GM23338 (cell line): ENCODE measurements around the gene FARSA. TPM values are rescaled to one million over a fixed set of nuclear protein-coding genes. Genes with fewer than 3 reads are reported as not detected.
"Not testable (repeated sequence)": the region's sequence is repeated elsewhere in the genome, so short reads cannot be mapped to it uniquely, and the experiment has no call there.

Source experiments
- ATAC-seq: fragments of 200-7000 bp; cut with Tn5 transposase; 3 replicates; pipeline ENCODE4 v1.9.1; 2020
- DNase-seq: peaks from one replicate; pipeline ENCODE4 v3.0.0-alpha.2; 2015; ENCODE audit warnings: low spot score
- H2AFZ ChIP-seq: fragments of 200-600 bp; sonication (generic); 2 replicates; pipeline ENCODE4 v1.8.0; 2016; ENCODE audit warnings: antibody characterized with exemption, mild to moderate bottlenecking, moderate library complexity
- H3F3A ChIP-seq: fragments of 200-600 bp; sonication (generic); replicated peaks from 2 replicates; pipeline ENCODE4 v1.8.0; 2017; ENCODE audit warnings: antibody characterized with exemption, mixed run types, low read depth
- H3K27ac ChIP-seq: fragments of 200-600 bp; sonication (generic); 2 replicates; pipeline ENCODE4 v1.6.1; 2016; ENCODE audit warnings: low read depth
- H3K27me3 ChIP-seq: fragments of 200-600 bp; sonication (generic); 2 replicates; pipeline ENCODE4 v1.8.0; 2016; ENCODE audit warnings: mild to moderate bottlenecking, mixed run types, moderate library complexity; ENCODE audit not compliant: insufficient read depth
- H3K36me3 ChIP-seq: fragments of 200-600 bp; sonication (generic); 2 replicates; pipeline ENCODE4 v1.8.0; 2016; ENCODE audit warnings: mild to moderate bottlenecking; ENCODE audit not compliant: insufficient read depth
- H3K4me1 ChIP-seq: fragments of 200-600 bp; sonication (generic); 2 replicates; pipeline ENCODE4 v1.8.0; 2016; ENCODE audit warnings: mild to moderate bottlenecking, moderate library complexity; ENCODE audit not compliant: insufficient read depth
- H3K4me2 ChIP-seq: fragments of 200-600 bp; sonication (generic); 2 replicates; pipeline ENCODE4 v1.7.1; 2017; ENCODE audit warnings: mixed run types
- H3K4me3 ChIP-seq: fragments of 200-600 bp; sonication (generic); 2 replicates; pipeline ENCODE4 v1.6.1; 2016; ENCODE audit warnings: mixed run types
- H3K79me2 ChIP-seq: fragments of 200-600 bp; sonication (generic); replicated peaks from 2 replicates; pipeline ENCODE4 v1.8.0; 2017; ENCODE audit warnings: mild to moderate bottlenecking; ENCODE audit not compliant: insufficient read depth
- H3K9me2 ChIP-seq: fragments of 200-600 bp; sonication (generic); 2 replicates; pipeline ENCODE4 v1.8.0; 2017; ENCODE audit not compliant: insufficient read depth
- H4K20me1 ChIP-seq: fragments of 200-600 bp; sonication (generic); replicated peaks from 2 replicates; pipeline ENCODE4 v1.8.0; 2017; ENCODE audit warnings: mild to moderate bottlenecking; ENCODE audit not compliant: insufficient read depth
- H3K27ac Mint-ChIP-seq: 2 replicates; pipeline ENCODE4 v1.8.0; 2020; ENCODE audit warnings: inconsistent platforms, mild to moderate bottlenecking, moderate library complexity, mixed read lengths
- H3K27me3 Mint-ChIP-seq: 3 replicates; pipeline ENCODE4 v1.8.0; 2022; ENCODE audit warnings: low read depth, mild to moderate bottlenecking, moderate library complexity, mixed read lengths, inconsistent platforms; ENCODE audit not compliant: insufficient read depth, poor library complexity
- H3K36me3 Mint-ChIP-seq: 3 replicates; pipeline ENCODE4 v1.8.0; 2021; ENCODE audit warnings: low read depth, mild to moderate bottlenecking, inconsistent platforms, moderate library complexity, mixed read lengths
- H3K4me1 Mint-ChIP-seq: 3 replicates; pipeline ENCODE4 v1.8.0; 2020; ENCODE audit warnings: mild to moderate bottlenecking, inconsistent platforms, mixed read lengths
- H3K4me3 Mint-ChIP-seq: 3 replicates; pipeline ENCODE4 v1.8.0; 2021; ENCODE audit warnings: moderate library complexity, mild to moderate bottlenecking, inconsistent platforms, mixed read lengths
- H3K9me3 Mint-ChIP-seq: 3 replicates; pipeline ENCODE4 v1.8.0; 2020; ENCODE audit warnings: moderate library complexity, mild to moderate bottlenecking, inconsistent platforms, mixed read lengths
- POLR2AphosphoS5 ChIP-seq: IDR thresholded peaks from 2 replicates; pipeline ENCODE4 v1.6.1; 2016; ENCODE audit warnings: antibody characterized with exemption, low read depth
- STAT1 ChIP-seq: IDR thresholded peaks from one replicate; pipeline ENCODE4 v1.6.1; 2016; ENCODE audit warnings: antibody characterized with exemption; ENCODE audit not compliant: unreplicated experiment
- polyA plus RNA-seq: library from polyadenylated mRNA; unstranded; fragments of >200 nt; fragmentation: Nextera tagmentation; extraction: Ambion mirVana; gene quantifications from 2 replicates; pipeline ENCODE4 v1.2.1, GENCODE V29; 2016
- total RNA-seq: library from RNA; depleted of rRNA; stranded (reverse); fragments of >200 nt; shearing (Covaris generic); gene quantifications from 2 replicates; pipeline ENCODE4 v1.2.3, GENCODE V29; 2014
- TF ChIP-seq, protein P1 (sequence below): IDR thresholded peaks from one replicate; pipeline ENCODE4 v1.6.1; 2018; ENCODE audit warnings: antibody characterized with exemption; ENCODE audit not compliant: unreplicated experiment

The FARSA gene
- total and polyA plus RNA-seq, 2 experiments from 2014 or later: 74.7 to 86.4 TPM

DNA sequence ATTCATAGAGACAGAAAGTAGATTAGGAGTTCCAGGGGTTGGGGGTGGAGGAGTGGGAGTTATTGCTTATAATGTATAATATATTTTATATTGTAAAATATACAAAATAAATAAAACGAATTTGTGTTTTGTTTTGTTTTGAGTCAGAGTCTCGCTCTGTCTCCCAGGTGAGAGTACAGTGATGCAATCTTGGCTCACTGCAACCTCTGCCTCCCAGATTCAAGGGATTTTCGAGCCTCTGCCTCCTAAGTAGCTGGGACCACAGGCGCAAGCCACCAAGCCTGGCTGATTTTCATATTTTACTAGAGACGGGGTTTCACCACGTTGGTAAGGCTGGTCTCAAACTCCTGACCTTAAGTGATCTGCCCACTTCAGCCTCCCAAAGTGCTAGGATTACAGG lies 26.0 kb upstream of the FARSA start (continued):
- TF ChIP-seq, protein P1, sequence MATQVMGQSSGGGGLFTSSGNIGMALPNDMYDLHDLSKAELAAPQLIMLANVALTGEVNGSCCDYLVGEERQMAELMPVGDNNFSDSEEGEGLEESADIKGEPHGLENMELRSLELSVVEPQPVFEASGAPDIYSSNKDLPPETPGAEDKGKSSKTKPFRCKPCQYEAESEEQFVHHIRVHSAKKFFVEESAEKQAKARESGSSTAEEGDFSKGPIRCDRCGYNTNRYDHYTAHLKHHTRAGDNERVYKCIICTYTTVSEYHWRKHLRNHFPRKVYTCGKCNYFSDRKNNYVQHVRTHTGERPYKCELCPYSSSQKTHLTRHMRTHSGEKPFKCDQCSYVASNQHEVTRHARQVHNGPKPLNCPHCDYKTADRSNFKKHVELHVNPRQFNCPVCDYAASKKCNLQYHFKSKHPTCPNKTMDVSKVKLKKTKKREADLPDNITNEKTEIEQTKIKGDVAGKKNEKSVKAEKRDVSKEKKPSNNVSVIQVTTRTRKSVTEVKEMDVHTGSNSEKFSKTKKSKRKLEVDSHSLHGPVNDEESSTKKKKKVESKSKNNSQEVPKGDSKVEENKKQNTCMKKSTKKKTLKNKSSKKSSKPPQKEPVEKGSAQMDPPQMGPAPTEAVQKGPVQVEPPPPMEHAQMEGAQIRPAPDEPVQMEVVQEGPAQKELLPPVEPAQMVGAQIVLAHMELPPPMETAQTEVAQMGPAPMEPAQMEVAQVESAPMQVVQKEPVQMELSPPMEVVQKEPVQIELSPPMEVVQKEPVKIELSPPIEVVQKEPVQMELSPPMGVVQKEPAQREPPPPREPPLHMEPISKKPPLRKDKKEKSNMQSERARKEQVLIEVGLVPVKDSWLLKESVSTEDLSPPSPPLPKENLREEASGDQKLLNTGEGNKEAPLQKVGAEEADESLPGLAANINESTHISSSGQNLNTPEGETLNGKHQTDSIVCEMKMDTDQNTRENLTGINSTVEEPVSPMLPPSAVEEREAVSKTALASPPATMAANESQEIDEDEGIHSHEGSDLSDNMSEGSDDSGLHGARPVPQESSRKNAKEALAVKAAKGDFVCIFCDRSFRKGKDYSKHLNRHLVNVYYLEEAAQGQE: no peak
- TF ChIP-seq POLR2AphosphoS5: no peak

DNA sequence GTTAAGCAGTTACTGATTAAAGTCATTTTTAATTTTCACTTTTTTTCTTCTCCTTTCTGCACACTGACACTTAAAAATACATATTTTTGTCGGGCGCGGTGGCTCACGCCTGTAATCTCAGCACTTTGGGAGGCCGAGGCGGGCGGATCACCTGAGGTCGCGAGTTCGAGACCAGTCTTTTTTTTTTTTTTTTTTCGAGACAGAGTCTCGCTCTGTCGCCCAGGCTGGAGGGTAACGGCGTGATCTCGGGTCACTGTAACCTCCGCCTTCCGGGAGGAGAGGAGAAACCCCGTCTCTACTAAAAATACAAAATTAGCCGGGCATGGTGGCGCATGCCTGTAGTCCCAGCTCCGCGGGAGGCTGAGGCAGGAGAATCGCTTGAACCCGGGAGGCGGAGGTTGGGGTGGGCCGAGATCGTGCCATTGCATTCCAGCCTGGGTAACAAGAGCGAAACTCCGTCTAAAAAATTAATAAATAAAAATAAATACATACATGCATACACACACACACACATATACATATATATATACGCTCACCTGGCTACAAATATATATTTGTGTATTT lies 24.0 kb upstream of the FARSA start:
- peak overlapping the region; percentile 94 for H3K27ac Mint-ChIP-seq
- H3K36me3 ChIP-seq, H3K9me3 Mint-ChIP-seq, DNase-seq, H3K27me3 ChIP-seq, H3K9me2 ChIP-seq, ATAC-seq: not testable (repeated sequence)
- Histone ChIP-seq H3K4me3 (peak overlapping the region; percentile 89), H3F3A (peaks cover 29% of the 10 kb centered on the region), H4K20me1 (peaks cover 12% of the 10 kb centered on the region; the same call in 1 of the 2 replicates), H3K4me1 (peaks cover 11% of the 10 kb centered on the region), H2AFZ (peak overlapping the region; percentile 82), H3K27ac (peak overlapping the region; percentile 84), H3K79me2 (peaks cover 33% of the 10 kb centered on the region), H3K4me2 (peak overlapping the region; percentile 91)
- peaks cover 18% of the 10 kb centered on the region for H3K27me3 Mint-ChIP-seq
- peak overlapping the region; percentile 78 for H3K4me3 Mint-ChIP-seq
- peaks cover 32% of the 10 kb centered on the region for H3K36me3 Mint-ChIP-seq
- peaks cover 28% of the 10 kb centered on the region for H3K4me1 Mint-ChIP-seq

DNA sequence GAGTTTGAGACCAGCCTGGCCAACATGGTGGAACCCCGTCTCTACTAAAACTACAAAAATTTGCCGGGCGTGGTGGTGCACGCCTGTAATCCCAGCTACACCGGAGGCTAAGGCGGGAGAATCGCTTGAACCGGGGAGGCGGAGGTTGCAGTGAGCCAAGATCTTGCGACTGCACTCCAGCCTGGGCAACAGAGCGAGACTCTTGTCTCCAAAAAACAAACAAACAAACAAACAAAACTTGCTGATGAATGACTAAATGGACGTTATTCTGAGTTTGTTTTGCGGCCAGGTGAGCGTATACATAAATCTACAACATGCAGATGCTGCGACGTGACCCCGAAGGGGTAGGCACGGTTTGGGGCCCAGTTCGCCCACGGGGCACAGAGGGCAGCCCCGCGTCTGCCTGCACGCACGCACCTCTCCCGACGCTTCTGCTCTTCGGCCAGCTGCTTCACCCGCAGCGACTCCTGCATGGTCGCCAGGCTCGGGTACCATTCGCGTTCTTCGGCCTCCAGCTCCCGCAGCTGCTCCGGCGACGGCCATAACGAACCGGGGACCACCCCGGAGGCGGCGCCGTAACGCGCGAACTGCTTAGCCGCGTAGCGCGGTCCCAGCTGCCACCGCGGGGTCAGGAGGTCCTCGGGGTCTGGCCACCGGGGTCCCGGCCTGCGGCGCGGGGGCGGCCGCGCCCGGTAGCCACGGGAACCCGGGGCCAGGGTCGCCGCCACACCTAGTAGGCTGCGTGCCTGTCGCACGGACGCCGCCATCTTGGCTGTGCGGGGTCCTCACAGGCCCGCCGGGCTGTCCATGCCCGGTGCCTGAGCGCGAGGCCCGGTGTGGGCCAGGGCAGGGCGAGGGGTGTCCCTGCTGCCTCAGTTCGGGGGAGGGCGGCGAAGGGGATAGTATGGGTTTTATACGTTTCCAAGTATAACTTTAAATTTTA lies 23.2 kb upstream of the FARSA start, which contains the start of gene GADD45GIP1:
TSS of gene GADD45GIP1 (minus strand) at position 778 of the 943 bp plus-strand sequence. CDS start at position 767, 11 bp downstream.
- peak; percentile 87 for DNase-seq

More for the DNA sequence above, 23.2 kb upstream of the FARSA start, which contains the start of gene GADD45GIP1:
- peak; percentile 94 for ATAC-seq
- Histone ChIP-seq H2AFZ (peak within 1 kb of the TSS; percentile 82), H3K4me2 (peak within 1 kb of the TSS; percentile 91), H3K27ac (peak within 1 kb of the TSS; percentile 84), H3K27me3 (no peaks in the 10 kb centered on the region), H3K36me3 (peaks cover 5% of the 10 kb centered on the region; the same call in 1 of the 2 replicates), H3K9me2 (no peaks in the 10 kb centered on the region), H3K4me3 (peak within 1 kb of the TSS; percentile 89), H4K20me1 (peaks cover 12% of the 10 kb centered on the region; the same call in 1 of the 2 replicates), H3K79me2 (peaks cover 33% of the 10 kb centered on the region), H3F3A (peaks cover 34% of the 10 kb centered on the region), H3K4me1 (peaks cover 16% of the 10 kb centered on the region)
- TF ChIP-seq STAT1: no peak
- peak; percentile 85 for TF ChIP-seq POLR2AphosphoS5
- Mint-ChIP-seq H3K4me1 (peaks cover 29% of the 10 kb centered on the region), H3K36me3 (peaks cover 39% of the 10 kb centered on the region), H3K27me3 (peaks cover 18% of the 10 kb centered on the region), H3K4me3 (peak within 1 kb of the TSS; percentile 93), H3K9me3 (no peaks in the 10 kb centered on the region; the same call in 1 of the 3 replicates), H3K27ac (peak within 1 kb of the TSS; percentile 94)
